ENCODE data around the gene BRIP1.

The BRIP1 gene

DNA sequence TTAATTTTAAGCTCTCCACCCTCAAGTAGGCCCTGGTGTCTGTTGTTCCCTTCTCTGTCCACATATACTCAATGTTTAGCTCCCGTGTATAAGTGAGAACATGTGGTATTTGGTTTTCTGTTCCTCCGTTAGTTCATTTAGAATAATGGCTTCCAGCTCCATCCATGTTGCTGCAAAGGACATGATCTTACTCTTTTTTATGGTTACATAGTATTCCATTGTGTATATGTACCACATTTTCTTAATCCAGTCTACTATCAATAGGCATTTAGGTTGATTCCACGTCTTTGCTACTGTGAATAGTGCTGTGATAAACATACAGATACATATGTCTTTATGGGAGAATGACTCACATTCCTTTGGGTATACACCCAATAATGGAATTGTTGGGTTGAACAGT is 160.9 kb downstream of the BRIP1 start:
- TF ChIP-seq MYC (IDR thresholded peaks at IDR 0.05; ENCODE audit: low read depth, low read length) (no peak), POLR2A (IDR thresholded peaks at IDR 0.05; ENCODE audit: extremely low read depth, insufficient read length) (no peak), CTCF (IDR thresholded peaks at IDR 0.05; ENCODE audit: low read depth, low read length) (no peak)
- TF ChIP-seq, protein P1, sequence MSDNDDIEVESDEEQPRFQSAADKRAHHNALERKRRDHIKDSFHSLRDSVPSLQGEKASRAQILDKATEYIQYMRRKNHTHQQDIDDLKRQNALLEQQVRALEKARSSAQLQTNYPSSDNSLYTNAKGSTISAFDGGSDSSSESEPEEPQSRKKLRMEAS (IDR thresholded peaks at IDR 0.05; ENCODE audit: low read depth, low read length): no peak
- no peak for DNase-seq (ENCODE audit: low read depth)

GRCh38 chr17:61701978-61702377 is 161.3 kb downstream of the BRIP1 start:
- TF ChIP-seq CTCF (IDR thresholded peaks at IDR 0.05; ENCODE audit: low read depth, low read length): no peak
- TF ChIP-seq POLR2A (IDR thresholded peaks at IDR 0.05; ENCODE audit: extremely low read depth, insufficient read length): no peak
- TF ChIP-seq, protein P1 (IDR thresholded peaks at IDR 0.05; ENCODE audit: low read depth, low read length): no peak
- TF ChIP-seq MYC (IDR thresholded peaks at IDR 0.05; ENCODE audit: low read depth, low read length): no peak
- DNase-seq (ENCODE audit: low read depth): no peak
- no peak overlapping the region for H3K4me3 ChIP-seq (ENCODE audit: low read depth, low read length)

More for the DNA sequence above, 160.9 kb downstream of the BRIP1 start:
- H3K4me3 ChIP-seq (ENCODE audit: low read depth, low read length): no peak overlapping the region

DNA sequence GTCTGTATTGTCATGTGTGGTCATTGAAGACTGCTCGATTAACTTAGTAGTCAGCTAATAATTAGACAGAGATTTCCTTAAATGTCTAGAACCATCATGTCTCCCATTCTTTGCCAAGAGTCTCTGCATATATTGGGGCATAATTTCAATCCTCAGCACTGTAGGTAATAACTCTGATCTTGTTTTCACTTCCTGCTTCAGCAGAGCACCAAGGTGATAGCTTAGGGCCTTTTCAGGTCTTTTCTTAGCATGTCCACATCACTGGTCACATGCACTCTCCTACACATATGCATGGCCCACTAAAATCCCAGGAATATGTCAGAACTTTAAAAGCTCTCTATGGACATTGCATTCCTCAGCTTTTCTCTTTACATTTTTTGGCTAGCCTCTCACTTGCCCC is 162.0 kb downstream of the BRIP1 start:
- TF ChIP-seq MYC (IDR thresholded peaks at IDR 0.05; ENCODE audit: low read depth, low read length) (no peak), POLR2A (IDR thresholded peaks at IDR 0.05; ENCODE audit: extremely low read depth, insufficient read length) (no peak), CTCF (IDR thresholded peaks at IDR 0.05; ENCODE audit: low read depth, low read length) (no peak)
- TF ChIP-seq, protein P1 (IDR thresholded peaks at IDR 0.05; ENCODE audit: low read depth, low read length): no peak
- DNase-seq (ENCODE audit: low read depth): no peak
- H3K4me3 ChIP-seq (ENCODE audit: low read depth, low read length): no peak overlapping the region

GRCh38 chr17:61700252-61700651 is 163.1 kb downstream of the BRIP1 start:
- DNase-seq (ENCODE audit: low read depth): no peak
- no peak overlapping the region for H3K4me3 ChIP-seq (ENCODE audit: low read depth, low read length)
- TF ChIP-seq POLR2A (IDR thresholded peaks at IDR 0.05; ENCODE audit: extremely low read depth, insufficient read length): no peak
- TF ChIP-seq, protein P1 (IDR thresholded peaks at IDR 0.05; ENCODE audit: low read depth, low read length): no peak
- no peak for TF ChIP-seq CTCF (IDR thresholded peaks at IDR 0.05; ENCODE audit: low read depth, low read length)
- TF ChIP-seq MYC (IDR thresholded peaks at IDR 0.05; ENCODE audit: low read depth, low read length): no peak

- H3K4me3 ChIP-seq (ENCODE audit: low read depth, low read length): no peak overlapping the region
- TF ChIP-seq CTCF (IDR thresholded peaks at IDR 0.05; ENCODE audit: low read depth, low read length) (no peak), MYC (IDR thresholded peaks at IDR 0.05; ENCODE audit: low read depth, low read length) (no peak), POLR2A (IDR thresholded peaks at IDR 0.05; ENCODE audit: extremely low read depth, insufficient read length) (no peak)
- TF ChIP-seq, protein P1 (IDR thresholded peaks at IDR 0.05; ENCODE audit: low read depth, low read length): no peak
- DNase-seq (ENCODE audit: low read depth): no peak
Measured at GRCh38 chr17:61699694-61700093, 163.6 kb downstream of the BRIP1 start.

DNA sequence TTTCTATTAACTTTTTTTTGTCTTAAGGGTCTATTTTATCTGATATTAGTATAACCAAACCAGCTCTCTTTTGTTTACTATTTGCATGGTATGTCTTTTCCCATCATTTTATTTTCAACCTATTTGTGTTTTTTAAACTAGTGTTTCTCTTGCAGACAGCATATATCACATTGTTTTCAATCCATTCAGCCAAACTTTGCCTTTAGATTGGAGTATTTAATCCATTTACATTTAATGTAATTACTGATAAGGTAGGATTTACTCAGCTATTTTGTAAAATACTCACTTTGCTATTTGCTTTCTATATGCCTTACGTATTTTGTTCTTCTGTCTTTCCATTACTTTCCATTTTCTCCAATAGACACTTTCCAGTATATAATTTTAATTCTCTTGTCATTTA is 164.3 kb downstream of the BRIP1 start:
- no peak for TF ChIP-seq POLR2A (IDR thresholded peaks at IDR 0.05; ENCODE audit: extremely low read depth, insufficient read length)
- TF ChIP-seq MYC (IDR thresholded peaks at IDR 0.05; ENCODE audit: low read depth, low read length): no peak
- TF ChIP-seq CTCF (IDR thresholded peaks at IDR 0.05; ENCODE audit: low read depth, low read length): no peak
- TF ChIP-seq, protein P1 (IDR thresholded peaks at IDR 0.05; ENCODE audit: low read depth, low read length): no peak
- no peak overlapping the region for H3K4me3 ChIP-seq (ENCODE audit: low read depth, low read length)
- DNase-seq (ENCODE audit: low read depth): no peak

All from NB4 (cell line).